ENCODE results near the gene HECW1. TPM values are rescaled to one million over a fixed set of nuclear protein-coding genes. Genes with fewer than 3 reads are reported as not detected.

HECW1 gene
- total RNA-seq, 3 donors from 2014 or later (not counting 1 experiment from before 2014, with no cell fraction given) = not detected

GRCh38 chr7:43589133-43589478, 476.7 kb downstream of the HECW1 start:
- Histone ChIP-seq H3K4me3 (ENCODE audit: low read length) (no peak overlapping the region), H3K4me1 (ENCODE audit: control insufficient read depth, insufficient read depth, low read length) (peaks cover 34% of the 10 kb centered on the region)
- H3K9me3 Mint-ChIP-seq = no peaks in the 10 kb centered on the region

GRCh38 chr7:43589728-43590127, 477.3 kb downstream of the HECW1 start:
- Mint-ChIP-seq H3K27ac (peak overlapping the region; percentile 83 to 99), H3K36me3 (no peaks in the 10 kb centered on the region), H3K4me3 (peak overlapping the region; percentile 58), H3K27me3 (ENCODE audit: low read depth in 2 of 2) (no peaks in the 10 kb centered on the region), H3K9me3 (no peaks in the 10 kb centered on the region), H3K4me1 (peaks cover 83 to 92% of the 10 kb centered on the region in 2 donors)
- Histone ChIP-seq H3K9me3 (ENCODE audit: control insufficient read depth, insufficient read depth, low read length) (no peaks in the 10 kb centered on the region), H3K36me3 (ENCODE audit: control insufficient read depth, insufficient read depth, low read length) (peaks cover 10% of the 10 kb centered on the region), H3K27ac (ENCODE audit: low read length) (peak overlapping the region; percentile 99), H3K4me3 (ENCODE audit: low read length) (no peak overlapping the region), H3K4me1 (ENCODE audit: control insufficient read depth, insufficient read depth, low read length) (peaks cover 36% of the 10 kb centered on the region), H3K27me3 (ENCODE audit: control insufficient read depth, insufficient read depth, low read length) (no peaks in the 10 kb centered on the region)
- 43% methylated on average over 2 of the region's 3 CpGs for WGBS (ENCODE audit: insufficient coverage)
- no peak for ATAC-seq
- intact Hi-C loops (cut with micrococcal nuclease) = loop anchor here (10.0 kb wide), 1 partner anchor 1295 kb away; the partner anchor contains the start of gene PURB
- no peak for DNase-seq
- TF ChIP-seq, protein P1, sequence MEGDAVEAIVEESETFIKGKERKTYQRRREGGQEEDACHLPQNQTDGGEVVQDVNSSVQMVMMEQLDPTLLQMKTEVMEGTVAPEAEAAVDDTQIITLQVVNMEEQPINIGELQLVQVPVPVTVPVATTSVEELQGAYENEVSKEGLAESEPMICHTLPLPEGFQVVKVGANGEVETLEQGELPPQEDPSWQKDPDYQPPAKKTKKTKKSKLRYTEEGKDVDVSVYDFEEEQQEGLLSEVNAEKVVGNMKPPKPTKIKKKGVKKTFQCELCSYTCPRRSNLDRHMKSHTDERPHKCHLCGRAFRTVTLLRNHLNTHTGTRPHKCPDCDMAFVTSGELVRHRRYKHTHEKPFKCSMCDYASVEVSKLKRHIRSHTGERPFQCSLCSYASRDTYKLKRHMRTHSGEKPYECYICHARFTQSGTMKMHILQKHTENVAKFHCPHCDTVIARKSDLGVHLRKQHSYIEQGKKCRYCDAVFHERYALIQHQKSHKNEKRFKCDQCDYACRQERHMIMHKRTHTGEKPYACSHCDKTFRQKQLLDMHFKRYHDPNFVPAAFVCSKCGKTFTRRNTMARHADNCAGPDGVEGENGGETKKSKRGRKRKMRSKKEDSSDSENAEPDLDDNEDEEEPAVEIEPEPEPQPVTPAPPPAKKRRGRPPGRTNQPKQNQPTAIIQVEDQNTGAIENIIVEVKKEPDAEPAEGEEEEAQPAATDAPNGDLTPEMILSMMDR (IDR thresholded peaks at IDR 0.05) = no peak

More at GRCh38 chr7:43589133-43589478, 476.7 kb downstream of the HECW1 start:
- Mint-ChIP-seq H3K4me3 (peak overlapping the region; percentile 88), H3K27me3 (ENCODE audit: low read depth in 2 of 2) (no peaks in the 10 kb centered on the region), H3K27ac (peak overlapping the region; percentile 83 to 99), H3K4me1 (peaks cover 79 to 92% of the 10 kb centered on the region in 2 donors), H3K36me3 (peaks cover under 1% of the 10 kb centered on the region)
- DNase-seq = peak in 1 of 2 donors; percentile 5
- Histone ChIP-seq H3K9me3 (ENCODE audit: control insufficient read depth, insufficient read depth, low read length) (no peaks in the 10 kb centered on the region), H3K36me3 (ENCODE audit: control insufficient read depth, insufficient read depth, low read length) (peaks cover 10% of the 10 kb centered on the region), H3K27ac (ENCODE audit: low read length) (peak overlapping the region; percentile 99), H3K27me3 (ENCODE audit: control insufficient read depth, insufficient read depth, low read length) (no peaks in the 10 kb centered on the region)
- intact Hi-C loops (cut with micrococcal nuclease) = loop anchor here (10.0 kb wide), 1 partner anchor 1296 kb away; the partner anchor contains the start of gene PURB
- no peak for ATAC-seq
- TF ChIP-seq, protein P1 (IDR thresholded peaks at IDR 0.05) = no peak

GRCh38 chr7:43590862-43591557, 478.6 kb downstream of the HECW1 start:
- Histone ChIP-seq H3K27ac (ENCODE audit: low read length) (peak overlapping the region; percentile 37), H3K27me3 (ENCODE audit: control insufficient read depth, insufficient read depth, low read length) (no peaks in the 10 kb centered on the region), H3K9me3 (ENCODE audit: control insufficient read depth, insufficient read depth, low read length) (no peaks in the 10 kb centered on the region), H3K36me3 (ENCODE audit: control insufficient read depth, insufficient read depth, low read length) (peaks cover 14% of the 10 kb centered on the region), H3K4me3 (ENCODE audit: low read length) (no peak overlapping the region), H3K4me1 (ENCODE audit: control insufficient read depth, insufficient read depth, low read length) (peaks cover 41% of the 10 kb centered on the region)
- TF ChIP-seq, protein P1 (IDR thresholded peaks at IDR 0.05) = no peak
- Mint-ChIP-seq H3K27ac (peak overlapping the region; percentile 83 to 99), H3K36me3 (no peaks in the 10 kb centered on the region), H3K4me1 (peaks cover 87 to 89% of the 10 kb centered on the region in 2 donors), H3K9me3 (no peaks in the 10 kb centered on the region), H3K4me3 (peak overlapping the region; percentile 78), H3K27me3 (ENCODE audit: low read depth in 2 of 2) (no peaks in the 10 kb centered on the region)
- intact Hi-C loops (cut with micrococcal nuclease) = no loop called here
- DNase-seq = no peak
- WGBS (ENCODE audit: insufficient coverage) = 7% methylated on average over 2 of the region's 2 CpGs
- no peak for ATAC-seq

Measured in natural killer cell (primary cell).